ENCODE results near the gene SLCO1A2. TPM values are rescaled to one million over a fixed set of nuclear protein-coding genes. Genes with fewer than 3 reads are reported as not detected.

The SLCO1A2 gene
- total RNA-seq, 1 experiment from 2014 or later, result not detected

GRCh38 chr12:21328578-21328977, 6.1 kb downstream of the SLCO1A2 start:
- DNase-seq (ENCODE audit: low spot score), result no peak

- DNase-seq (ENCODE audit: low spot score), result no peak
These were observed 10.2 kb downstream of the SLCO1A2 start for GRCh38 chr12:21324551-21324950.

GRCh38 chr12:21323736-21324135, 11.0 kb downstream of the SLCO1A2 start:
- DNase-seq (ENCODE audit: low spot score), result no peak

GRCh38 chr12:21308785-21309184, 25.9 kb downstream of the SLCO1A2 start:
- no peak for DNase-seq (ENCODE audit: low spot score)

- DNase-seq (ENCODE audit: low spot score), result no peak
These were observed 29.1 kb downstream of the SLCO1A2 start for GRCh38 chr12:21305661-21306060.

GRCh38 chr12:21300632-21301031, 34.1 kb downstream of the SLCO1A2 start:
- no peak for DNase-seq (ENCODE audit: low spot score)

- no peak for DNase-seq (ENCODE audit: low spot score)
These were observed 37.8 kb downstream of the SLCO1A2 start for GRCh38 chr12:21296751-21297406.

- no peak for DNase-seq (ENCODE audit: low spot score)
These were observed 38.4 kb downstream of the SLCO1A2 start for GRCh38 chr12:21296348-21296747.

- DNase-seq (ENCODE audit: low spot score), result no peak
These were observed 40.5 kb downstream of the SLCO1A2 start for GRCh38 chr12:21294176-21294575.

- DNase-seq (ENCODE audit: low spot score), result no peak
These were observed 42.6 kb downstream of the SLCO1A2 start for GRCh38 chr12:21292111-21292510.

- no peak for DNase-seq (ENCODE audit: low spot score)
These were observed 45.0 kb downstream of the SLCO1A2 start for GRCh38 chr12:21289698-21290097.

GRCh38 chr12:21276826-21277225, 57.9 kb downstream of the SLCO1A2 start:
- no peak for DNase-seq (ENCODE audit: low spot score)

GRCh38 chr12:21265932-21266331, 68.8 kb downstream of the SLCO1A2 start:
- no peak for DNase-seq (ENCODE audit: low spot score)

- no peak for DNase-seq (ENCODE audit: low spot score)
These were observed 70.5 kb downstream of the SLCO1A2 start for GRCh38 chr12:21264232-21264631.

GRCh38 chr12:21257172-21257571, 77.5 kb downstream of the SLCO1A2 start:
- DNase-seq (ENCODE audit: low spot score), result no peak

- DNase-seq (ENCODE audit: low spot score), result no peak
These were observed 82.6 kb downstream of the SLCO1A2 start for GRCh38 chr12:21252070-21252469.

- DNase-seq (ENCODE audit: low spot score), result no peak
These were observed 86.0 kb downstream of the SLCO1A2 start for GRCh38 chr12:21248679-21249078.

GRCh38 chr12:21239866-21240265, 94.9 kb downstream of the SLCO1A2 start:
- no peak for DNase-seq (ENCODE audit: low spot score)

GRCh38 chr12:21234395-21234794, 100.3 kb downstream of the SLCO1A2 start:
- no peak for DNase-seq (ENCODE audit: low spot score)

- no peak for DNase-seq (ENCODE audit: low spot score)
These were observed 110.8 kb downstream of the SLCO1A2 start for GRCh38 chr12:21223930-21224329.

GRCh38 chr12:21221778-21222177, 112.9 kb downstream of the SLCO1A2 start:
- DNase-seq (ENCODE audit: low spot score), result no peak

GRCh38 chr12:21221072-21221471, 113.6 kb downstream of the SLCO1A2 start:
- DNase-seq (ENCODE audit: low spot score), result no peak

GRCh38 chr12:21220266-21220665, 114.5 kb downstream of the SLCO1A2 start:
- no peak for DNase-seq (ENCODE audit: low spot score)

GRCh38 chr12:21219206-21219605, 115.5 kb downstream of the SLCO1A2 start:
- no peak for DNase-seq (ENCODE audit: low spot score)
